ENCODE data around the gene HSPB1.
"Not testable (repeated sequence)": the region's sequence is repeated elsewhere in the genome, so short reads cannot be mapped to it uniquely, and the experiment has no call there.

HSPB1 gene

DNA sequence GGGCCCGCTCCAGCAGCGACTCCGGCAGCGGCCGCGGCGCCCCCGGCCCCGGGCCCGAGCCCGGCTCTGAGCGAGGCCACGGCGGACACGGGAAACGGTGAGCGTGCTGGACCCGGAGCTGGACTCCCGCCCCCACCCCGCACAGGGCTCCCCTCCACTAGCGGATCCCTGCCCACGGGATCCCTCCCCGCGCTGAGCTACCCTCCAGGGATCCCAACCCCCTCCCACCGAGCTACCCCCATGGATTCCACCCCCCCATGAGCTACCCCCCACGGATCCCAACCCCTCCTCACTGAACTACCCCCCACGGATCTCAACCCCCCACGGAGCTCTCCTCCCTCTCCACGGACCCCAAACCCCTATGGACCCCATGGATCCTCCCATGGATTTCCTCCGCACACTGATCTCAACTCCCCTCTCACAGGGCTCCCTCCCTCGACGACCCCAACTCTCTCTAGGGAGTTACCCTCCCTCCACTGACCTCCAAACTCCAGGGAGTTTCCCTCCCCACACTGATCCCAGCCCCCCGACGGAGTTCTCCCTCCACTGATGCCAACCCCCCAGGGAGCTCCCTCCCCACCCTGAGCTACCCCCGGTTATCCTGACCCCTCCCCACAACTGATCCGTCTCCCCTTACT lies 20.6 kb upstream of the HSPB1 start:
- DNase-seq (ENCODE audit: low spot score): no peak

DNA sequence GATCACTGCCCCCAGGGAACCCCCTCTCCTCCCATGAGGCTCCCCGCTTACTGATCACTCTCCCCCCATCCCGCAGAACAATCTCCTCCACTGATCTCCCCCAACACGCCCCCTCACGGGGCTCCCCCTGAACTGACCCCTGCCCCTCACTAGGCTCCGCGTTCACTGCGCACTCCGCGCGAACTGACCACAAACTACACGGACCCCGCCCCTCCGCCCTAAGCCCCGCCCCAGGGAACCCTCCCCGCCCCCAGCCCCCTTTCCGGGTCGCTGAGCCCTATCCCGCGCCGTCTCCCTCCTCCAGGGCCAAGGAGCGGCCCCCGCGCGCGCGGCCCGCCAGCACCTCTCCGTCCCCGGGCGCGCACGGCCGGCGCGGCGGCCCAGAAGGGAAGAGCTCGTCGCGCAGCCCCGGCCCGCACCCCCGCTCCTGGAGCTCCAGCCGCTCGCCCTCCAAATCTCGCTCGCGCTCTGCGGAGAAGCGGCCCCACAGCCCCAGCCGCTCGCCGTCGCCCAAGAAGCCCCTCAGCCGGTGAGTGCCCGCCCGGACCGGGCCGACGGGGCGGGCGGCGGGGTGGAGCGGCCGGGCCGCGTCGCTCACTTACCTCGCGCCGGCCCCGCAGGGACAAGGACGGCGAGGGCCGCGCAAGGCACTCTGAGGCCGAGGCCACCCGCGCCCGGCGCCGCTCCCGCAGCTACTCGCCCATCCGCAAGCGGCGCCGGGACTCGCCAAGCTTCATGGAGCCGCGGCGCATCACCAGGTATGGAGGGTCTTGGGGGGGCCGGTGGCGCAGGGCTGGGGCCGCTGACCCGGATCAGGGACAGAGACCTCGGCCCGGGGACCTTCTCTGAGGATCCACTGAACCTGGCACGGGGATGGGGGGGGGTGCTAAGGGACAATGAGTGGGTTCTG lies 19.9 kb upstream of the HSPB1 start:
- DNase-seq (ENCODE audit: low spot score): peak; percentile 78

DNA sequence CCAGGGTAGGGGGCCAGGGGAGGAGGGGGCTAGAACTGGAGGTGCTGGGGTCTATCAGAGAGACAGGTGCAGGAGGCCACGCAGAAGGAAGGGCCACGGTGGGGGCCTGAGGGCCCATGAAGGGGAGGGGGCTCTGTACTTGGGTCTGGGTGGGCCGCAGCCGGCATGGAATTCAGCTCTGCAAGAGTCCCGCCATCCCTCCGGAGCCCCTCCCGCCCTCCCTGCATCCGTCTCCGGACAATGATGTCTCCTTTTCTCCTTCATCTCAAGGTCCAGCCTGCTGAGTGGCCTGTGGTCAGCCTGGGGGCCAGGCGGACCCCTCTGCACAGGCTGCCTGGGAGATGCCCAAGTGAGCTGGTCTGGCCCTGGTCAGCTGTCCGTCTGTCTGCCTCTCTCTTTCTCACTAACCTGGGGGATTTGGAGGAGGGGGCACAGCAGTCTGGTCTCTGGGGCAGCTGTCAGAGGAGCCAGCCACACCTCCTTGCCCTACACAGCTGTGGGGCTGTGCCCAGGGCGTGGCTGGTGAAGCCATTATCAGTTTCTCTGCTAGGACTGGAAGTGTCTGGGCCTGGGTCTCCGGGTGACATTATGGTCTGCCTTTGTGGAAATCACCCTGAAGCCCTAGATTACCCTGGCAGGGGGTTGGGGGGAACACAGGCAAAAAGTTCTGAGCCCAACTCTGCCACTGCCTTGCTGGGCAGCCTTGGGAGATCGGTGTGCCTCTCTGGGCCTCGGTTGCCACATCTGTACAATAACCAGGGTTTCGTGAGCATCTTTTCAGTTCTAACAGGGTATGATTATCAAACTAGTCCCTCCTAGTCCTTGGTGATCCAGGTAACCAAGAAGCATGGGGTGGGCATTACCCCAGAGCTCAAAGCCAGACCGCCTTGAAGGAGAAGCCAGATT lies 19.0 kb upstream of the HSPB1 start:
- DNase-seq (ENCODE audit: low spot score): no peak

DNA sequence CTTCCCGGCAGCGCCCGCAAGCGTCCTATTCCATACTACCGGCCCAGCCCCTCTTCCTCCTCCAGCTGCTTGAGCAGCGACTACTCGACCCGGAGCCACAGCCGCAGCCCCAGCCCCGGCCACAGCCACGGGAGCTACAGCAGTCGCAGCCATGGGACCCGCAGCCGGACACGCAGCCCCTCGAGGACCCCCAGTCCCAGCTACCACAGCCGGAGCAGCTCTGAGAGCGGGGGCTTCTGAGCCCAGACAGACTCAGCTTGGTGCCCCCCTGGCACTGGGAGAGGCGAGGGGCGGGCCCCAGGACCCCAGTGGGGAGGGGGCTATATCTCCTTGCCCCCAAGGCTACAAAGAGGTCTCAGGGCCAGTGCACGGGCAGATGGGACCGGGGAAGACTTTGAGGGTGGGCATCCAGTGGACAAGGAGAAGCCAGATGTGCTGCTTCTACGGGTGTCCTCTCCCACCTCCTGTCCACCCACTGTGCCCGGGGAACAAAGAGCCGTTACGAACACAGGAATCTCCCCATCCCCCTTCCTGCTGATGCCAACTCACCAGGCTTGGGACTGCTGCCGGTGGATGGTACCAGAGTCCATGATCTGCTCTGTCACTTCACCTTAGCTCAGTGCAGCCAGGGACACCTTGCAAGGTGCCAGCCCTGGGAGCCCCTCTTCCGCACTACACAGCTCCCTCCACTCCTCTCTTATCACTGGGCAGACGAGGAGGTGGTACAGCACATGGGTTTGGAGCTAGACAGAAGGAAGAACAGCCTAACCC lies 16.7 kb upstream of the HSPB1 start:
- no peak for DNase-seq (ENCODE audit: low spot score)

DNA sequence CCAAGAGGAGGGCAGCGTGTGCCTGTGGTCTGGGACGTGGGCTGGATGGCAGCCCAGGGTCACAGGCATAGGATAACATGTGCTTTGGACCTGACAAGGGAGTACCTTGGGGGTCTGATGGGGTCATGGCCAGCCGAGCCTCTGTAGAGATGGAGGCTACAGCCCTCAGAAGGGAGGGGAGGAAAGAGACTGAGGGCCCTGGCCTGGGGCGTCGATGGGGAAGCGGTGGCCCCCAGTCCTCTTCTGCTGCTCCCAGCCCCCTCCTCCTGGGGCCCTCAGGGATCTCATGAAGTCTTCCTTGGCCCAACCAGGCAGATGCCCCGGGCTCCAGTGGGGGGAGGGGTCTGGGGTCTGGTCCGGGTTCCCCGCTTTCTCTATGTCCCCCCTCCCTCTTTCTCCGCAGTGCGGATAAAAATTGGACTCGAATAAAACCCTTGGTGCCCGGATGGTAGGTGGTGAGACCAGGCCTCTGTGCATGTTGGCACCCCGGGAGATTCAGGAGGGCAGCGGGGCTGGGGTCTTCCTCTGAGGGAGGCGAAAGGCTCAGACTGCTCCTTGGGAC lies 15.6 kb upstream of the HSPB1 start:
- DNase-seq (ENCODE audit: low spot score): no peak

DNA sequence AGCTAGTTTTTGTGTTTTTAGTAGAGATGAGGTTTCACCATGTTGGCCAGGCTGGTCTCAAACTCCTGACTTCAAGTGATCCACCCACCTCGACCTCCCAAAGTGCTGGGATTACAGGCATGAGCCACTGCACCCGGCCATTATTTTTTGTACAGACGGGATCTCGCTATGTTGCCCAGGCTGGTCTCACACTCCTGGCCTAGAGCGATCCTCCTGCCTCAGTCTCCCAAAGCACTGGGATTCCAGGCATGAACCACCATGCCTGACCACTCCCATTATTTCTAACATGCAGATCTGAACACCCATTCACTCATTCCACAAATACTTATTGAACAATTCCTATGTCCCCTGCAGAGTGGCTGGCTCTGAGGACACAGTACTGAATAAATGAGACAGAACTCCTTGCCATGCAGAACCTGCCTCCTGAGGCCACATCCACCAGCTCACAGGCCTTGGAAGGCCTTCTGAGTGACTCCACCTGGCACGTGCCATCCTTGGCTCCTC lies 11.6 kb upstream of the HSPB1 start:
- DNase-seq (ENCODE audit: low spot score): not testable (repeated sequence)

DNA sequence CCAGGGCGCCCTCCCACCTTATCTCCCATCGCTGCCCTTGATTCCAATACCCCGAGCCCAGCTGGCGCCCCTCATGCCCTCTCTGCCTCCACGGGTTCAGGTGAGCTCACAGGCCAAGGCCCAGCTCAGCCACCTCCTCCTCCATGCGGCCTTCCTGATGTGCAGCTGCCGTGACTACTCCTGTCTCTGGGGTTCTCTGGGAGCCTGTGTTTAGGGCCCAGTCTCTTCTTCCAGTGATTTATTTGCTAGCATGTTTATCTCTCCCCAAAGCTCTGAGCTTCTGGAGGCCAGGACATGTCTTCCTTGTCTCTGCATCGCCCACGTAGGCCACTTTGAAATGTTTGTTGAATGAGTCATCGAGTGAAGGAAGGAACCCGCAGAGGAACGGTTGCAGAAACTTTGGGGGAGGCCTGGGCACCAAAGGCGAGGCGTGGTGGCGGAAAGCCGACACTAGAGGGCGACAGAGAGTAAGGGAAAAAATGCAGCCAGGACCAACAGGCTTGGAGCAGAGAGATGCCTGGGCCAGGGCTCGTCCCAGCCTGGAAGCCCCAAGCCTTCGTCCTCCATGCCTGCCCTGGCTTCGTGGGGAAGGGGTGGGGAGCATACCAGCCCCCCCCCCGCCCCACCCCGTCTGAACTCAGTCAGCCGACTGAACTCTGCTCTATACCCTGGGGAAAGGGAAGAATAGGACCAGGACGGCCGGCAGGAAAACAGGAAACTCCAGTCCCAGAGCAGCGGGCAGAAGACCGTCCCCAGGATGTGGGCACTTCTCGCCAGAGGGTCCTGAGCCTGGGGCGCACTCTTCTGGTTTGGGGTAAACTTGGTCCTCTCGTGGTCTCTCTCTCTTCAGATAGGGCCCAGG lies 10.9 kb upstream of the HSPB1 start:
- DNase-seq (ENCODE audit: low spot score): peak; percentile 89

DNA sequence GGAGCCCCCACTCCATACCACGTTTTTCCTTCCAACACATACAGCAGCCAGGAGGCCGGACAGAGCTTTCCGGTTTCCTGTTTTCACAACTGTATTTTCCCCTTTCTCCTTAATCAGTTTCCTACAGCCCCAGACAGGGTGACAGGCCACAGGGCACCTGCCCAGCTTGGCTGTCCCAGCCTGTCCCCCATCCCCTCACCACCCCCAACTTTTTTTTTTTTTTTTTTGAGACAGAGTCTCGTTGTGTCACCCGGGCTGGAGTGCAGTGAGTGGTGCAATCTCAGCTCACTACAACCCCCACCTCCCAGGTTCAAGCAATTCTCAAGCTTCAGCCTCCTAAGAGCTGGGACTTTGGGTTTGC lies 10.3 kb upstream of the HSPB1 start:
- no peak for DNase-seq (ENCODE audit: low spot score)

DNA sequence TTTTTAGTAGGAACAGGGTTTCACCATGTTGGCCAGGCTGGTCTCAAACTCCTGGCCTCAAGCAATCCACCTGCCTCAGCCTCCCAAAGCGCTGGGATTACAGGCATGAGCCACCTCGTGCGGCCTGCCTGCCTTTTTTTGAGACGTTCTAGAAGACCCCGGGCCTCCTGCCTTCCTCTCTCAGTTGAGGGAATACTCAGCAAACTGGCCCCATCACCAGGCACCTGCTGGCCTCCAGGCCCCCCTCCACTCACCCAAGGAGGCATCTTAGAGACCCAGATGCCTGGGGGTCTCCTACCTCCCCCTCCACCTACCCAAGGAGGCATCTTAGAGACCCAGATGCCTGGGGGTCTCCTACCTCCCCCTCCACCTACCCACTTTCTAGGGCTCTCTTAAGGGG lies 9.6 kb upstream of the HSPB1 start:
- not testable (repeated sequence) for DNase-seq (ENCODE audit: low spot score)

DNA sequence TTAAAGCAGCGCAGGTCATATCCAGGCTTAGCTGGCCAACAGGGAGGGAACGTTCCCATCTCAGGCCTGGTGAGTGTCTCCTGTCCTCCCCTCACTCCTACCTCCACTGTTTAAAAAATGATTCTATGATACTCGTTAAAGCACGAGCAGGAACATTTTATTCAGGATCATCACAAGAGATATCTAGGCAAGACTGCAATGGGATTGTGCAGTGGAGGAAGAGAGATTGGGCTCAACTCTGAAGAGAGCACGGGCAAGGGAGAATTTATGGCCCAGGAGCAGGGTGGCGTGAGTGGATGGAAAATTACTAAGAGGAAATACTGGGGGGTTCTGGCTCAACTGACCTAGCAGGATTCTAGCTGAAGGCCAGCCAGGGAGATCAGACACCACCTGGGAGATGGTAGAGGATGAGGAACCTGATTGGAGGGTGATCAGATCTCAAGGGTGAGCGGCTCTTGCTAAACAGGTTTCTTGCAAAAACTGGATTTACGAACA lies 9.0 kb upstream of the HSPB1 start:
- no peak for DNase-seq (ENCODE audit: low spot score)

DNA sequence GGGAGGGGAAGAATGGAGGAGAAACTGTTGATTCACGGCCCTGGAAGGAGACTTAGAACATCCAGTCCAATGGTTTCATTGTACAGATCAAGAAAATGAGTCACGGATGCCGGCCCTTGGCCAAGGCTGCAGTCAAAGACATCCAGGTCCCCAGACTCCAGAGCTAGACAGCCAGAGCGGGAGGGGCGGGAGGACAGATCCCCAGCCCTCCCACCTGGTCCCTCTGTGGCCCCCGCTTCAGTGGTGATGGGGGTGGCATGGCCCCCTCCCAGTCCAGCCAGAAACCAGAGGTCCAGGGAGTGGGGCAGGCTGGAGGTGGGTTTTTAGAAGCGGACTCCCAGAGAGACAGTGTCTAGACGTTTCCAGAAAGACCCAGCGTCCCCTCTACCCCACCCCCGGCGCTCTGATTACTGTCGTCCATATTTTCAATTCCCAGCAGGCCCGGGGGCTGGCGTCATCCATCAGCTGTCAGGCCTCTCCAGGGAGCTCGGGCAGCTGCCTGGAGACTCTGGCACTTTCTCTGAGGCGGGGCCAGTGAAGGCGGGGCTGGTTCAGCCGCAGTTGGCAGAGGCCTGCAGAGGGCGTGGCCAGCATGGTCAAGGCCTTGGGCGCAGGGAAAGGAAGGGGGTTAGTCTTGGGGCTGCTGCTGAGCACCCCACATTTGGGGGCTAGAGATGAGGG lies 8.0 kb upstream of the HSPB1 start:
- DNase-seq (ENCODE audit: low spot score): peak; percentile 94

DNA sequence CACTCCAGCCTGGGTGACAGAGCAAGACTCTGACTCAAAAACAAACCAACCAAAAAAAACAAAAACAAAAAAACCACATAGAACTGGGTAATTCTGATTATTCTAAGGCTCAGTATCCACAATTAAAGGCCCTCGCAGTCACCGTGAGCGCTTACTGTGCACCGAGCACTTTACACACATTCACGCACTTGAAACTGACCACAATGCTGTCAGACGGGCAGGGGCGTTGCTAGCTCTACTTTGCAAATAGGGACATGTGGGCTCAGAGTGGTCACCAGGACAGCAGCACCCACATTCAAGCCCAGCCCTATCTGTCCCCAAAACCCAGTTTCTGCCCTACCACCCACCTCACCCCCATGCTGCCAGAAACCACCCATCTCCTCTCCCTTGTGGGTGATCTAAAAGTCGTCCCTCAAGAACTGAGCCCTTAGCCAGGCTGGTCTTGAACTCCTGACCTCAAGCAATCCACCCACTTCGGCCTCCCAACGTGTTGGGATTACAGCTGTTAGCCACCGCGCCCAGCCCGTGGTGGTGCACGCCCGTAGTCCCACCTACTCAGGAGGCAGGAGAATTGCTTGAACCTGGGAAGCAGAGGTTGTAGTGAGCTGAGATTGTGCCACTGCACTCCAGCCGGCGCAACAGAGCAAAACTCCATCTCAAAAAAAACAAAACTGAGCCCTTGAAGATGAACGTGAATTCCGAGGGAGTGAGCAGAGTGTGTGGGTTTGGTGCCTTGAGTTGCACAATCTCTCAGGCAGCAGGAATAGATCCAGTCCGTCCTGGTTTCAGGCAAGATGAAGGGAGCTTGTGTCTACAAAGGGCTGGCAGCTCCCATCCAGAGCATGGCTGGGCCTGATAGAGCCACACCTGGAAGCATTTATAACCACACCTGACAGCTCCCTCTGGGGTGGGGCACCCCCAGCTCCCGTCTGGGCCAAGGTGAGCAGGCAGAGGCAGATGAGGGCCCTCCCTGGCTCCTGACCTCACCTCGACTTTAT lies 5.4 kb upstream of the HSPB1 start:
- no peak for DNase-seq (ENCODE audit: low spot score)

DNA sequence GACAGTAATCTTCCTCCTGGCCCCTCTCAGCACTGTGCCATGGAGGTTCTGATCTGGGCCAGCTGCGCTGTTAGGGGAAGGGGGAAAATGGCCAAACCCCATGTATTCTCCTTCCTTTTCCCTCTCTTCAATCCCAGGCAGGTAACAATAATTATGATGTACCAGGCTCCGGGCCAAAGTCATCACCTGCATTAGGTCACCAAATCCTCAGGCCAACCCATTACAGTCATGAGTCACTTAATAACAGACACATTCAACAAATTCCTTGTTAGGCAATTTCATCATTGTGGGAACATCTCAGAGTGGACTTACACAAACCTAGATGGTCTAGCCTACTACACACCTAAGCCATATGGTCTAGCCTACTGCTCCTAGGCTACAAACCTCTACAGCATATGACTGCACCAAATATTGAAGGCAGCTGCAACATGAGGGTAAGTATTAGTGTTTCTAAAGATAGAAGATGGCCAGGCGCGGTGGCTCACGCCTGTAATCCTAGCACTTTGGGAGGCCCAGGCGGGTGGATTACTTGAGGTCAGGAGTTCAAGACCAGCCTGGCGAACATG lies 2.2 kb upstream of the HSPB1 start:
- DNase-seq (ENCODE audit: low spot score): no peak

DNA sequence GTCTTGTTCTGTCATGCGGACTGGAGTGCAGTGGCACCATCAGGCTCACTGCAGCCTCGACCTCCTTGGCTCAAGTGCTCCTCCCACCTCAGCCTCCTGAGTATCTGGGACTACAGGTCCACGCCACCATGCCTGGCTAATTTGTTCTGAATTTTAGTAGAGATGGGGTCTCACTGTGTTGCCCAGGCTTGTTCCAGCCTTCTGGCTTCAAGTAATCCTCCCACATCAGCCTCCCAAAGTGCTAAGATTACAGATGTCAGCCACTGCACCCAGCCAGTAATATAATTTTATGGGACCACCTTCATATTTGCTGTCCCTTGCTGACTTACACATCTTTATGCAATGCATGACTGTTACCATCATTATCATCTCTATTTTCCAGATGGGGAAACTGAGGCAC lies 1.5 kb upstream of the HSPB1 start:
- DNase-seq (ENCODE audit: low spot score): no peak

DNA sequence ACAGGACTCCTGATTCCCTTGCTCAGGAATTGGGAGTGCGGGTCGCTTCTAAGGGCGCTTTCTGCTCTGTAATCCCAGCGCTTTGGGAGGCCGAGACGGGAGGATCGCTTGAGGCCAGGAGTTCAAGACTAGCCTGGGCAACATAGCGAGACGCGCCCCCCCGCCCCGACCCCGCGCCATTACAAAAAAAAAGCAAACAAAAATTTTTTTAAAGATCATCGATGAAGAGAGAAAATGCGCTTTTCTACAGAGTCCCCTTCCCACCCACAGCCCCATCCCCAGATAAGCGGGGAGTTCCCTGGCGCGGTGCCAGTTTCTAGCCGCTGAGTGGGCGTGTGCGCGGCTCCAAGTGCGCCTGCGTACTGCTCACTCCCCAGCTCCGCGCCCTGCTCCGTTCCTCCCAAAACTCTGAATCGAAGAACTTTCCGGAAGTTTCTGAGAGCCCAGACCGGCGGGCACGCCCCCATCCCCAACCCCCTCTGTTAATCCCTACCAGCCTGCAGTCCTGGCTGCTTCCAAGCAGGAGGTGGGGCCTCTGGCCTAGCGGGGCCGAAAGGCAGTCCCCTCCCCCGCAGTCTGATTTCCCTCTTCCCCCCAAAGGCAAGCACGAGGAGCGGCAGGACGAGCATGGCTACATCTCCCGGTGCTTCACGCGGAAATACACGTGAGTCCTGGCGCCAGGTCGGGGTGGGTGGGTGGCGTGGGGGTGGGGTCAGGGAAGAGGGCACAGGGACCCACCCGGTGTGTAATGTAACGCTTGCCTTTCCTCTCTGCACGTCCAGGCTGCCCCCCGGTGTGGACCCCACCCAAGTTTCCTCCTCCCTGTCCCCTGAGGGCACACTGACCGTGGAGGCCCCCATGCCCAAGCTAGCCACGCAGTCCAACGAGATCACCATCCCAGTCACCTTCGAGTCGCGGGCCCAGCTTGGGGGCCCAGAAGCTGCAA lies 1.0 kb downstream of the HSPB1 start:
- DNase-seq (ENCODE audit: low spot score): peak; percentile 82

DNA sequence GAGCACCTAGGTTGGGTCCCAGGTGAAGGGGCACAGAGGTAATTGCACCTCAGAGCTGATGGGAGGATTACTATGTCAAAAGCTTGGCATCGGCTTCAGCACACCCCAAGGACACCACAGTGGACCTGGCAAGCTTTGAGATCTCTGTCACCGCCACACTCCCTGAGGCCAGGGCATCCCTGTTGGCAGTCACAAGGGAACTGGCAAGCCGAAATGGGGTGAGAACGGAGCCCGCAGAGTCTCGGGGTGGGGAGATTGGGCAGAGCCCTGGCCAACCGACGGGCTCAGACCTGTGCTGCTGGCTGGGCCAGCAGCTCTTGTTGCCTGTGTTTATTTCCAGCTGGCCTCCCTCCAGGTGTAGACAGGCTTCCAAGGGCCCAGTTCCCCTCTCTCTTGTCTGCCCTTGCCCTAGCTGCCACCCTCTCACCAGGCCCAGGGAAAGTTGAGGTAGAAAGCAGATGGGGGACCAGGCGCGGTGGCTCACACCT lies 2.5 kb downstream of the HSPB1 start:
- DNase-seq (ENCODE audit: low spot score): no peak

DNA sequence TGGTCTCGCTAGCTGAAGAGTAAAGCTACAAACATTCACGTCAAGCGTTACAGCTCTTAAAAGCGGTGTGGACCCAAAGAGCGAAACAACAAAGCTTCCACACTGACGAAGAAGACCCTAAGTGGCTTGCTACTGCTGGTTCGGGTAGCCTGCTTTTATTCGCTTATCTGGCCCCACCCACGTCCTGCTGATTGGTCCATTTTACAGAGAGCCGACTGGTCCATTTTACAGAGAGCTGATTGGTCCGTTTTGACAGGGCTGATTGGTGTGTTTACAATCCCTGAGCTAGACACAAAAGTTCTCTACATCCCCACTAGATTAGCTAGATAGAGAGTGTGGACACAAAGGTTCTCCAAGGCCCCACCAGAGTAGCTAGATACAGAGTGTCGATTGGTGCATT lies 6.4 kb downstream of the HSPB1 start:
- DNase-seq (ENCODE audit: low spot score): not testable (repeated sequence)
